Measurements from ENCODE around the gene GIGYF2. TPM values are rescaled to one million over a fixed set of nuclear protein-coding genes. Genes with fewer than 3 reads are reported as not detected.

GIGYF2 gene
- total and polyA plus RNA-seq, 3 donors from 2014 or later, result 107 to 173 (median 150) TPM

DNA sequence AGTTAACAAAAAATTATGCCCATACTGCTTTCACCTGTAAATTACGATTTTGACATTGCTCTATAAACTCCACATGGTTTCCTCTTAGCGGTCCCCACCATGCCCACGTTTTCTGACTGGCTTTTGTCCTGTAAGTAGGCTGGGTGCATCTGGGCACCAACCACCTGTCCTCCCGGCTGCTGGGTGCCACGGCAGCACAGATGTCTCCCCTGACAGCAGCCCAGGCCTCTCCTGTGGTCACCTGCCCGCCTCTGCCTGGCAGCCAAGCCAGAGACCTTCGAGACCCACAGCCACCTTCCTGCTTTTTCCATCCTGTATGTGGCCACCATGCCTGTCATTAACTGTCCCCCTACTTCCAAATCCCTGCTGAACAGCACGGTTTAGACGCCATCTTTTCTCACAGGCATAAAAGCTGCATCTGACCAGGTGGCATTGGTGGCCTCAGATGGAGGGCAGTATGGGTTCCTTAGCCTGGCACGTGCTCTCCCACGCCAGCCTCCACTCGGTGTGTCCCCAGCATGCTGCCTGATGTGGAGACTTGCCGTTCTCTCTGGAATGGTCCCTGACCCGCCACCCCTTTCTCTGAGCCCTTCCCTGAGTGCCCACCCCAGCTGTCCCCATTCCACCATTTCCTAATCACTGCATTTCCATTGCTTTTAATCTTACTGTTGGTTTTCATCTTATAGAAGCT, 191.9 kb downstream of the GIGYF2 start:
- Histone ChIP-seq H3K36me3 (ENCODE audit: low read depth, missing control alignments) (no peaks in the 10 kb centered on the region), H3K4me3 (no peak overlapping the region), H3K27me3 (no peaks in the 10 kb centered on the region), H3K9me3 (no peaks in the 10 kb centered on the region), H3K27ac (no peak overlapping the region), H3K4me1 (peaks cover 16% of the 10 kb centered on the region)
- TF ChIP-seq POLR2A (IDR thresholded peaks at IDR 0.05), result no peak
- TF ChIP-seq, protein P1, sequence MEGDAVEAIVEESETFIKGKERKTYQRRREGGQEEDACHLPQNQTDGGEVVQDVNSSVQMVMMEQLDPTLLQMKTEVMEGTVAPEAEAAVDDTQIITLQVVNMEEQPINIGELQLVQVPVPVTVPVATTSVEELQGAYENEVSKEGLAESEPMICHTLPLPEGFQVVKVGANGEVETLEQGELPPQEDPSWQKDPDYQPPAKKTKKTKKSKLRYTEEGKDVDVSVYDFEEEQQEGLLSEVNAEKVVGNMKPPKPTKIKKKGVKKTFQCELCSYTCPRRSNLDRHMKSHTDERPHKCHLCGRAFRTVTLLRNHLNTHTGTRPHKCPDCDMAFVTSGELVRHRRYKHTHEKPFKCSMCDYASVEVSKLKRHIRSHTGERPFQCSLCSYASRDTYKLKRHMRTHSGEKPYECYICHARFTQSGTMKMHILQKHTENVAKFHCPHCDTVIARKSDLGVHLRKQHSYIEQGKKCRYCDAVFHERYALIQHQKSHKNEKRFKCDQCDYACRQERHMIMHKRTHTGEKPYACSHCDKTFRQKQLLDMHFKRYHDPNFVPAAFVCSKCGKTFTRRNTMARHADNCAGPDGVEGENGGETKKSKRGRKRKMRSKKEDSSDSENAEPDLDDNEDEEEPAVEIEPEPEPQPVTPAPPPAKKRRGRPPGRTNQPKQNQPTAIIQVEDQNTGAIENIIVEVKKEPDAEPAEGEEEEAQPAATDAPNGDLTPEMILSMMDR (IDR thresholded peaks at IDR 0.05), result no peak
- intact Hi-C loops (cut with DNase I; ENCODE audit: low total_unique reads), result no loop called here
- DNase-seq, result peak; percentile 9
- WGBS, 2 donors, result 83 to 87% methylated on average over 14 of the region's 14 CpGs

DNA sequence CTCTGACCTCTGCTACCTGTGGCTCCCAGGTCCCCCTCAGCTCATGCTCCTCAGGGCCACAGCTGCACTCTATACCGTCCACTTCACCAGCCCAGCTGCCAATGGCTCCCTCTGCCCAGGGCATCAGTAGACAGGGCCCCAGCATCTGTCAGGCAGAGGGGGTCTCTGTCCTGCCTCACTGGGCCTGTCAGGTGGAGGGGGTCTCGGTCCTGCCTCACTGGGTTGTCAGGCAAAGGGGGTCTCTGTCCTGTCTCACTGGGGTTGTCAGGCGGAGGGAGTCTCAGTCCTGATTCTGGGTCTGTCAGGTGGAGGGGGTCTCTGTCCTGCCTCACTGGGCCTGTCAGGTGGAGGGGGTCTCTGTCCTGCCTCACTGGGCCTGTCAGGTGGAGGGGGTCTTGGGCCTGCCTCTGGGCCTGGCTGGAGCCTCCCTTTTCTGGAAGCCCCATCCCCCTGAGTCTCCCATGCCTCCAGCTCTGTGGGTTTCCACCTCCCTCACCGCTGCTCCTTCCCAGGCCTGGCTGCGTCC, 192.8 kb downstream of the GIGYF2 start:
- H3K9me3 ChIP-seq, result no peaks in the 10 kb centered on the region
- H3K4me3 ChIP-seq, result no peak overlapping the region
- peak overlapping the region in 1 of 2 donors; percentile 65 for H3K27ac ChIP-seq
- WGBS, 2 donors, result 78 to 79% methylated on average over 4 of the region's 5 CpGs
- TF ChIP-seq POLR2A (IDR thresholded peaks at IDR 0.05), result no peak
- TF ChIP-seq, protein P1 (IDR thresholded peaks at IDR 0.05), result no peak
- intact Hi-C loops (cut with DNase I; ENCODE audit: low total_unique reads), result no loop called here
- no peaks in the 10 kb centered on the region for H3K27me3 ChIP-seq
- H3K36me3 ChIP-seq (ENCODE audit: low read depth, missing control alignments), result no peaks in the 10 kb centered on the region
- peak; percentile 12 for DNase-seq
- H3K4me1 ChIP-seq, result peaks cover 16% of the 10 kb centered on the region

DNA sequence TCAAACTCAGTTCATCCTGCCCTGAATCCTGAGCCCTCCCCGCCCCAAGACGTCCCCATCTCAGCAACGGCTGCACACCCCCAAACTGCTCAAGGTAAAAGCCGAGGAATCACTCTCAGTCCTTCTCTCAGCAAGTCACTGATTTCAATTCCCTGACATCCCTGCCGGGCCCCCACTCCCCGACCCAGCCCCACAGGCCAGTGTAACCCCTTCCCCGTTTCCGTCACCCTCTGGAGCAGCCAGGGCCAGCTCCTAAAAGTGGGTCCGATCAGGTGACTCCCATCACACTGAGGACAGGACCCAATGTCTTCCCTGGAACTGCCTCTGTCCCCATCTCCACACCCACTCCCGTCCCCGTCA, 193.4 kb downstream of the GIGYF2 start:
- Histone ChIP-seq H3K36me3 (ENCODE audit: low read depth, missing control alignments) (no peaks in the 10 kb centered on the region), H3K4me1 (peaks cover 16% of the 10 kb centered on the region), H3K9me3 (no peaks in the 10 kb centered on the region), H3K27me3 (no peaks in the 10 kb centered on the region), H3K27ac (peak overlapping the region in 1 of 2 donors; percentile 65), H3K4me3 (no peak overlapping the region)
- WGBS, 2 donors, result 73 to 81% methylated on average over 11 of the region's 11 CpGs
- DNase-seq, result no peak
- intact Hi-C loops (cut with DNase I; ENCODE audit: low total_unique reads), result no loop called here
- TF ChIP-seq, protein P1 (IDR thresholded peaks at IDR 0.05), result no peak
- no peak for TF ChIP-seq POLR2A (IDR thresholded peaks at IDR 0.05)

DNA sequence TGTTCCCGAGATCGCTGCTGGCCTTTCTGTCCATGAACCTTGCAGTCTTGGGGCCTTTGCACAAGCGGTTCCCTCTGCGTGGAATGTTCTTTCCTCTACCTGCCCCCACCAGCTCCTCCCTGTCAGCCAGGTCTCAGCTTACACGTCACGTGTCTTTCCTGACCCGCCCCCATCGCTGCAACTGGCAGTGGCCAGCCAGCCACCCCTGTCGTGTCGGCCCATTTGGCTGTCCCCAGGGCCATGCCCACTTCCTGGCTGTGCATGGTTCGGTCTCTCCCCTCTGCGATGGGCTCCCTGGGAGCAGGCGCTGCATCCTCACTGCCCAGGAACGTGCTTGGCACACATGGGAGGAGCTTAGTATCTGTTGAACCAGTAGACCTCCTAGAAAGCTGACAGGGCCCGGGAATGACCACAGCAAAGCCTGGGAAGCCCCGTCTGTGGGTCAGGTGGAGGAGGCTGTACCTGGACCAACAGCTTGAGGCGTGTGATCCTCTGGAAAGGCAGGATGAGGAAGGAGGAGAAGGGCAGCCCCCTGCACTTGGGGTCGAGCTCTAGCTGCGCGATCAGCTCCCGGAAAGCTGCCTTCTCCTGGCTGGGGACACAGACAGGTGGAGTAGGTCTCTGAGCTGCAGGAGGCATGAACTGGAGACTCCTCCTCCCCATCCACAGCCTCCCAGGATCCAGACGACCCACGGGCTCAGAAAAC, 193.9 kb downstream of the GIGYF2 start:
- H3K27ac ChIP-seq, result peak overlapping the region; percentile 41 to 65
- TF ChIP-seq, protein P1 (IDR thresholded peaks at IDR 0.05), result no peak
- TF ChIP-seq POLR2A (IDR thresholded peaks at IDR 0.05), result no peak
- H3K9me3 ChIP-seq, result no peaks in the 10 kb centered on the region
- DNase-seq, result peak; percentile 82
- H3K27me3 ChIP-seq, result no peaks in the 10 kb centered on the region
- H3K4me1 ChIP-seq, result peaks cover 16% of the 10 kb centered on the region
- intact Hi-C loops (cut with DNase I; ENCODE audit: low total_unique reads), result no loop called here
- no peak overlapping the region for H3K4me3 ChIP-seq
- WGBS, 2 donors, result 32 to 47% methylated on average over 12 to 23 of the region's 23 CpGs
- no peaks in the 10 kb centered on the region for H3K36me3 ChIP-seq (ENCODE audit: low read depth, missing control alignments)
